GM12801 (cell line): ENCODE data around the gene EVA1B.

ENCODE experiments used
- CTCF ChIP-seq: IDR thresholded peaks from one replicate; pipeline ENCODE4 v1.5.1; 2011; ENCODE audit warnings: control low read depth; ENCODE audit not compliant: insufficient read length; ENCODE audit errors: extremely low read depth

Gene EVA1B

DNA sequence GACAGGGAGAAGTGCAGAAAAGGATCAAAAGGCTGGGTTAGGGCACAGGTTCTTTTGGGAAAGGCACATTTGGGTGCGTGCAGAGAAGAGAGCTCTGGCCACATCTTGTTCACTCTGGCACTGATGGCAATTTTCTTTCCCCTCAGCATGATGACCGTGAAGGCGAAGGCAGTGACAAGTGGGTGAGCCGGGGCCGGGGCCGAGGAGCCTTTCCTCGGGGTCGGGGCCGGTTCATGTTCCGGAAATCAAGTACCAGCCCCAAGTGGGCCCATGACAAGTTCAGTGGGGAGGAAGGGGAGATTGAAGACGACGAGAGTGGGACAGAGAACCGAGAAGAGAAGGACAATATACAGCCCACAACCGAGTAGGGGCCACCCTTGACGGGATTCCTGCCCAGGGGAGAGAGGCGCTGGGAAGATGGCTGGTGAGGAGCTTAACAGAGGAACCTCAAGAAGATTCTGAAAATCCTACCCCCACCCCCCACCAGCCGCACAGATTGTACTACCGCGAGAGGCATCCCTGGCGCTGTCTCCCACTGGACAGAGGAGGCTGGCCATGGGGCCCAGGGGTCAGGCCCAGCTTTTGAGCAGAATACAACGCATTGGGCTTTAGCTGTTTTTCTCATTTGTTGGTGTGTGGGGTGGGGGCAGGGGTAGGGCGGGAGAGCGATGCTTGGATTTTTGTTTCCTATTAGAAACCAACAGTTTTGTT lies 19.6 kb downstream of the EVA1B start:
- TF ChIP-seq CTCF: no peak

DNA sequence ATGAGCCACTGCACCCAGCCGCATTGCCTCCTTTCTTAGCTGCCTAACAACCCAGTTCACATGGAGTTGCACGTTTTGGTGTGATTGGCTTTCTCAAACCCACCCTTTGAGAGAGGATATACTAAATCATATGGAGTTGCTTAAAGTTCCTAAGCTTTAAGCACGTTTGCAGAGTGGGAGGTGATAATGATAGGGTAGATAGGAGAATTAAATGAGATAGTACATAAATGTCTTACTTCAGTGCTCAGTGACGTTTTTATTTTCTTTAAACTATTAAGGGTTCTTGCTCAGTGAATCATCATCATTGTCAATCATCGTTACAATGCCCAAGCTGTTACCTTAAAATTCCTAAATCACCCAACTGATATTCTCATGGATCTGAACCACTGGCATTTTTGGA lies 20.2 kb downstream of the EVA1B start:
- no peak for TF ChIP-seq CTCF

DNA sequence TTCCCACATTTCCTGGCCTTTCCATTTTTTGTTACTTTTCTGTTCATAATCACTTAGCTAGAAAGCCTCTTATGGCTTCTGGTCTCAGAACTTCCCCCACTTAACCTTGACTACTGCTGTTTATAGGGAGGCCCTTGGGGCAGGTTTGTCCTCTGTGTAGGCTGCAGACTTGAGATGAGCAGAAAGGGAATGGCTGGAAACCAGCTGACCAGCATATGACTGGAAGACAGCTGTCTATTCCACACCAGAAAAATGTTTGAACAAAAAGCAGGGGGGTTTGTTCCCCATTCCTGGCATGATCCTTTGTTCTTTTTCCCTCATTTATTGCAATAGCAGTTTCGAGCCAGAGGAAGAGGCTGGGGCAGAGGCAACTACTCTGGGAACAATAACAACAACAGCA lies 22.2 kb downstream of the EVA1B start:
- TF ChIP-seq CTCF: no peak

GRCh38 chr1:36300526-36300925 lies 22.9 kb downstream of the EVA1B start:
- no peak for TF ChIP-seq CTCF

DNA sequence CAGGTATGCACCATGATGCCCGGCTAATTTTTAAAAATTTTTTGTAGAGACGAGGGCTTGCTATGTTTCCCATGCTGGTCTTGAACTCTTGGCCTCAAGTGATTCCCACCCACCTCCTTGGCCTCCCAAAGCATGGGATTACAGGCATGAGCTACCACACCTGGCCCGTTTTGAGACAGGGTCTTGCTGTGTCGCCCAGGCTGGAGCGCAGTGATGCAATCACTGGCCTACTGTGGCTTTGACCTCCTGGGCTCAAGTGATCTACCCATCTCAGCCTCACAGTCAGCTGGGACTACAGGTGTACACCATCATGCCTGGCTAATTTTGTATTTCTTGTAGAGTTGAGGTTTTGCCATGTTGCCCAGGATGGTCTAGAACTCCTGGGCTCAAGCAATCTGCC lies 24.8 kb downstream of the EVA1B start:
- no peak for TF ChIP-seq CTCF

DNA sequence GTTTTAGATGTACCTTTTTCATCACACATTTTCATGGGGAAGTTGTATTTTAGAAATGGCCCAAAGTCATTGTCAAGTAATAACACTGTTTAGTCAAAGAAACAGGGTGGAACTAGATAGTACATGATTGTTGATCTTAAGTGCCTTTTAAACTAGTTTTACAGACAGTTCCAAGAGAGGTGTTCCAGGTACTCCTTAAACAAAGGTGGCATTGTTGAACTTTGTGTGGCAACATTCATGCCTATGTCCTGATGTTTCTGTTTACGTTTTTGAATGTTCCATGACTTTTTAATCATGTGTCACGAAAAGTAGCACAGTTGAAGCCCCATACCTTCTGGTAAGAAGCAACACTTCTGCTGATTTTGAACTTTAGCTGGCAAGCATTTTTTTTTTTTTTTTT lies 26.4 kb downstream of the EVA1B start:
- no peak for TF ChIP-seq CTCF

DNA sequence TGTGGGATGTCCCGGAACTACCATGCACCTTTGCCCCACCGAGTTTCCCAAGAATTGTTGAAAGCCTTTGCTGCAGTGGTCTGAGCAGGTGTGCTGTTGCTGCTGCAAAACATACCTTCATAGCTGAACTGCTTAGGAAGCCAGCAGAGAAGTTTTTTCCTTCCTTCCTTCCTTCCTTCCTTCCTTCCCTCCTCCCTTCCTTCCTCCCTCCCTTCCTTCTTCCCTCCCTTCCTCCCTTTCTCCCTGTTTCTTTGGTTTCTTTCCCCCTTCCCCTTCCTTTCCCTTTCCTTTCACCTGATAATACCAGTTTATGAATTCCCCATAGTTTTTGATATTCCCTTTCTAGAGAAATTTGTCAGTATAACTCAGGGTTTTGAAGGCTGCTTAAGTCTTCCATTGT lies 28.1 kb downstream of the EVA1B start:
- TF ChIP-seq CTCF: no peak
